Brain microvascular endothelial cell (primary cell): ENCODE measurements around the gene EIF4A3.

Experiments used
- DNase-seq: peaks from one replicate; pipeline ENCODE4 v3.0.0-alpha.2; 2020
- H3K27ac ChIP-seq: fragments of 250-450 bp; sonication (Bioruptor Pico); 2 replicates; pipeline ENCODE4 v1.5.1; 2020; ENCODE audit warnings: mild to moderate bottlenecking, moderate library complexity
- H3K27me3 ChIP-seq: fragments of 250-450 bp; sonication (Bioruptor Pico); replicated peaks from 2 replicates; pipeline ENCODE4 v1.5.1; 2020; ENCODE audit warnings: mild to moderate bottlenecking
- H3K36me3 ChIP-seq: fragments of 250-450 bp; sonication (Bioruptor Pico); replicated peaks from 2 replicates; pipeline ENCODE4 v1.5.1; 2020; ENCODE audit warnings: mild to moderate bottlenecking
- H3K4me3 ChIP-seq: 2 replicates; pipeline ENCODE4 v1.5.1; 2011; ENCODE audit warnings: low read depth, mild to moderate bottlenecking, control low read depth, low read length, moderate library complexity
- CTCF ChIP-seq: IDR thresholded peaks from 2 replicates; pipeline ENCODE4 v1.5.1; 2011; ENCODE audit warnings: low read depth, mild to moderate bottlenecking, moderate library complexity, low read length, control low read depth, inconsistent platforms; ENCODE audit errors: missing control alignments
- in situ Hi-C: cut with HindIII; loops from 2 replicates; pipeline ENCODE4 v1.10.0; 2017; ENCODE audit warnings: low sequenced_read_pairs, low pct_ligation_motif_present

EIF4A3 gene

GRCh38 chr17:80097844-80098691 lies 48.9 kb downstream of the EIF4A3 start:
- in situ Hi-C loops = no loop called here
- no peak overlapping the region for H3K4me3 ChIP-seq
- no peak overlapping the region for H3K27ac ChIP-seq
- no peaks in the 10 kb centered on the region for H3K27me3 ChIP-seq
- no peak for TF ChIP-seq CTCF
- no peak for DNase-seq
- no peaks in the 10 kb centered on the region for H3K36me3 ChIP-seq

- no peak overlapping the region for H3K27ac ChIP-seq
- no peak for TF ChIP-seq CTCF
- H3K27me3 ChIP-seq = no peaks in the 10 kb centered on the region
- no peak for DNase-seq
- no peaks in the 10 kb centered on the region for H3K36me3 ChIP-seq
- in situ Hi-C loops = no loop called here
- H3K4me3 ChIP-seq = no peak overlapping the region
Observed at GRCh38 chr17:80097127-80097621, 49.8 kb downstream of the EIF4A3 start.

DNA sequence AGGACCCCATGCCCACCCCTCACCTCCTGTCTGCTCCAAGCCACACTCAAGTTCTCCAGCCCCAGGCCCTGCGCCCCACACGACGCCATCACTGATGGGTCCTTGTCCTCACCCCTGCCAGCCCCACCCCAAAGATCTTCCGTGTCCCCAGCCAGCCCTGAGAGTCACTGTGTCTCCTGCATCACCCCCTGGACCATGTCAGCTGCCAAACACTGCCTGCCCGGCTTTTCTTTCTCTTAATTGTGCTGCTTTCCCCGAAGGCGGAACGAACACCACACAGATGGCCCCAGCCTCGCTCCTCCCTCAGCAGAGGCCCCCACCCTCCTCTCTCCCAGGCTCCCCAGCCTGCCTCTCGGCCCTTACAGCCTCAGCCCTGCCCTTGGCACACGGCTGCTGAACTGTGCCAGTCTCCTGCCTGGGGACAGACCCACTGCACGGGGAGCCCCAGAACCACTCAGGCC lies 50.3 kb downstream of the EIF4A3 start:
- DNase-seq = no peak
- H3K27me3 ChIP-seq = no peaks in the 10 kb centered on the region
- no peak overlapping the region for H3K4me3 ChIP-seq
- no peaks in the 10 kb centered on the region for H3K36me3 ChIP-seq
- no peak overlapping the region for H3K27ac ChIP-seq
- in situ Hi-C loops = no loop called here
- no peak for TF ChIP-seq CTCF

DNA sequence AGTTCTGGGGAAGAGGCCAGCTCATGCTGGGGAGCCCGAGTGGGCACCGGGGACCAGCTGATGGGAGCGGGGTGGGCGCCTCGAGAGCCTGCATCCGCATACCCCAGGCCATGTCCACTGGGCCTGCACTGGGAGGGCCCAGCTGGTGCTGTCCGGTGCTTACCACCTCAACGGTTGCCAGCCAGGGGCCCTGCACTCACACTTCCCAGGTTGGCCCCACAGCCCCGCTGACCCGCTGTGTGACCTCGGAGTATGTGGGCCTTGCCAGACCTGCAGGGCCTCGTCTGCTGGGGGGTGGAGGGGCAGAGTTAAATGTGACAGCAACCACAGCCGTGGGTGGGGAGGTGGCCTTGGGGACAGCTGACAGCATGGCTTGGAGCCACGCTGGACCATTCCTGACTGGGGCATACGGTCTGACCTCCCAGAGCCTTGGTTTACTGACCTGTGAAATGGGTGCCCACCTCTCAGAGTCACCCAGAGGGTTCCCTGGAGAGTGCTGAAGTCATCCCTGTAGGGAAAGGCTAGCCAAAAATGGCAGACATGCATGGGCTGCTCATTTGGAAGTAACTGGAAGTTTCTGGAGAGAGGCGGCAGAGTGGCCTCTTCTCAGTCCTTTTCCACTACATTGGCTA lies 51.0 kb downstream of the EIF4A3 start:
- DNase-seq = no peak
- Histone ChIP-seq H3K27ac (no peak overlapping the region), H3K36me3 (no peaks in the 10 kb centered on the region), H3K27me3 (no peaks in the 10 kb centered on the region), H3K4me3 (no peak overlapping the region)
- in situ Hi-C loops = no loop called here
- TF ChIP-seq CTCF = no peak

DNA sequence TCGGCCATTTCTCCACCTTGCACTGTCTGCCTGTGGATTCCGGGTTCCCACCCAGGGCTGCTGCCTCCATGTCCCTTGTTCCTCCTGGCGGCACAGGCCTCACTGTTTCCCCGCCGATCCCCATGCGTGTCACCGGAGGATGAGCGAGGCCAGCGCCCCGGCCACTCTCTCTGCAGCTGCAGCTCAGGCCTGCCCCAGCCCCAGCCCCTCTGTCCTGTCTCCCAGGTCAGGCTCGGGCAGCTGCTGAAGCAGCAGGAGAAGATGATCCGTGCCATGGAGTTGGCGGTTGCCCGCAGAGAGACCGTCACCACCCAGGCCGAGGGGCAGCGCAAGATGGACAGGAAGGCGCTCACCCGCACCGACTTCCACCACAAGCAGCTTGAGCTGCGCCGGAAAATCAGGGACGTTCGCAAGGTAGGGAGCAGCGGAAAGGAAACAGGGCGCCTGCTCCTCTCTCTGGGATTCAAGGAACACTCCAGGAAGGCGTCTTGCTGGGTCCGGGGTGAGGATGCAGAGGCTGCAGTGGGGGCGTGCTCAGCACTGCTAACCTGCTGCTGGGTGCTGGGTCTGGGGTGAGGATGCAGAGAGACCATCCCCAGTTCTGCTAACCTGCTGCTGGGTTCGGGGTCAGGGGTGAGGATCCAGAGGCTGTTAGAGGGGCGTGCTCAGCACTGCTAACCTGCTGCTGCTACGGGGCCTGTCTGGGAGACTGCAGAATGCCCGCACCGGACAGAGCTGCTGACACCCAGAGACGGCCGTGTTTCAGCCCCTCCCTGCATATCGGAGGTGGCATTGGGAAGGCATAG lies 51.7 kb downstream of the EIF4A3 start:
- H3K36me3 ChIP-seq = no peaks in the 10 kb centered on the region
- TF ChIP-seq CTCF = no peak
- in situ Hi-C loops = no loop called here
- no peak overlapping the region for H3K4me3 ChIP-seq
- H3K27ac ChIP-seq = no peak overlapping the region
- H3K27me3 ChIP-seq = no peaks in the 10 kb centered on the region
- no peak for DNase-seq
